GM18867 (cell line): ENCODE measurements around the gene EHMT1.

Experiments used
- ATAC-seq: cut with Tn5 transposase; IDR thresholded peaks from one replicate; pipeline ENCODE4 v1.9.1; 2021; ENCODE audit warnings: mild to moderate bottlenecking, moderate library complexity; ENCODE audit not compliant: unreplicated experiment

EHMT1 gene

DNA sequence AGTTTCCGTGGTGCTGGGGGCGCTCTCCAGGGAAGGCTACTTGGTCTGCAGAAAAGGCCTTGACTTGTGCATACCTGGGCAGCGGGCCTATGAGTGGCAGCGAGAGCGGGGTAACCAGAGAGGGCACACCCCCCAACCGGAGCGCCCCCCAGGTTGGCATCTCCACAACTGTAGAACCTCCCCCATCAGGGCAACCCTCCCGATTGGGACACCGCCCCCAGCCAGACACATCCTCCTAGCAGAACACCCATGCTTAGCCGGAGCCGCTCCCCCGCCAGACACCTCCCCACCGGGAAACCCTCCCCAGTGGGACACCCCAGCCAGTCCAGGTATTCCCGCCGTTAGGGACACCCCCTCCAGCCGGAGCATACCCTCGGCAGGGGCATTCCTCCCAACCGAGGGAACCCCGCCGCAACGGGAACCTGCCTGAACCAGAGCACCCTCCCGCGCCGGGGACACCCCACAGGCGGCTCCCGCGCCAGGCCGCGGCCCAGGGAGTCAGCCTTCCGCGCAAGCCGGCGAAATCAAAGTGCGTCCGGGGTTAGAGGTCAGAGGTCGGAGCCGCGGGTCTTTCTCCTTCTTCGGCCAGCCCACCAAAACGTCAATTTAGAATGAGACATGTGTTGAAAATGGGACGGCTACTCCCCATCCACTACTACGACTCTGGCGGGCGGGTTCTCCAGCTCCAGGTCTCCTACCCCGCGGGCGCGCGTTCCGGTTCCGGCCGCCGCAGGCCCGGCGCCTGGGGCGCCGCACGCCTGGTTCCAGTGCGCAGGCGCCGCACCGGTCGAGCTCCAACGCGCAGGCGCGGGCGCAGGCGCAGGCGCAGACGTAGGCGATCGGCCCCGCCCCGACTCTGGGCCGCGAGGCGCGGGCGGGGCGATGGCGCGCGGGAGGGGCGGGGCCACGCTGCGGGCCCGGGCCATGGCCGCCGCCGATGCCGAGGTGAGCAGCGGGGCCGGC is at the start of gene EHMT1:
Gene EHMT1 (plus strand): TSS at position 901 of the 963 bp plus-strand sequence. CDS start 24 bp downstream, at position 925.
- peak; percentile 74 for ATAC-seq

DNA sequence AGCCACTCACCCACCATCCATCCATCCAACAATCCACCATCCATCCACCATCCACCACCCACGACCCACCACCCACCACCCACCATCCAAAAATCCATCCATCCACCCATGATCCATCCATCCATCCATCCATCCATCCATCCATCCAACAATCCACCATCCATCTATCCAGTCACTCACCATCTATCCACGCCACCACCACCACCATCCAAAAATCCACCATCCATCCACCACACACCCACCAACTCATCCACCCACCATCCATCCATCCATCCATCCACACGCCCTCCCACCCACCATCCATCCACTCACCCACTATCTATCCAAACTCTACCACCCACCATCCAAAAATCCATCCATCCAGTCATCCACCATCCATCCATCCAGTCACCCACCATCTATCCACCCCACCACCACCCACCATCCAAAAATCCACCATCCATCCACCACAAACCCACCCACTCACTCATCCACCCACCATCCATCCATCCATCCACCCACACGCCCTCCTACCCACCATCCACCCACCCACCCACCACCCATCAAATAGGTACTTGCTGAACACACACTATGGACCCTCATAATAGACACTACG is 49.1 kb upstream of the EHMT1 start:
- ATAC-seq, result no peak

DNA sequence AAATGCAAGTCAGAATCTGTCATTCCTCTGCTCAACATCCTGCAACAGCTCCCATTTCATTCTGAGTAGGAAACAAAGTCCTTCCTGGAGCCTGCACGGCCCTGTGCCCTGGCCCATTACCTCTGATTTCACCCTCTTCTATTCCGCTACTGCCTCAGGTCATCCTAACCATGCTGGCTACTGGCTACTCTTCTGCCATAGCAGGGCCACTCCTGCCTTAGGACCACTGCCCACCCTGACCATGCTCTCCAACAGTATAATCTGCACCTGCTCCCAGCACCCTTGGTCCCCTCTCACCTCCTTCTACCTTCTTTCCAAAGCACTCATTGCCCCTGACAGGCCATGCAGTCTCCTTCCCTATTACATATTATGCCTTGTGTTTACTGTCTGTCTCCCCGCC is 48.2 kb upstream of the EHMT1 start:
- ATAC-seq, result no peak

DNA sequence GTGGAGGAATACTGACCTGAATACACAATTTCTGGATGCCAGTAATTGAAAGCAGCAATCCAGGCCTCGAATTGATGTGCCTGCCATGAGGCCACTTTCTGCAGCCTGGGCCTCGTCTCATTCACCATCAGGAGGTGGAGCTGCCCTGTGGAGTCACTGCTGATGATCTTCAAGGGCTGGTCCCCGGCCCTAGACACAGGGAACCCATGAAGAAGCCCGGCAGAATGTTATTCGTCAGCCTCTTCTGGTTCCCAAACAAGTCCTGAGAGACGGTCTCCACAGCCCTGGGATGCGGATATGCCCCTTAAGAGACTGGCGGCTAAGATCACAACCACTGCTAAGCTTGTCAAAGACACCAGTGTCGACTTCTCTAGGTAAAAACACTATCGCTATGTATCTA is 44.6 kb upstream of the EHMT1 start:
- ATAC-seq, result no peak

DNA sequence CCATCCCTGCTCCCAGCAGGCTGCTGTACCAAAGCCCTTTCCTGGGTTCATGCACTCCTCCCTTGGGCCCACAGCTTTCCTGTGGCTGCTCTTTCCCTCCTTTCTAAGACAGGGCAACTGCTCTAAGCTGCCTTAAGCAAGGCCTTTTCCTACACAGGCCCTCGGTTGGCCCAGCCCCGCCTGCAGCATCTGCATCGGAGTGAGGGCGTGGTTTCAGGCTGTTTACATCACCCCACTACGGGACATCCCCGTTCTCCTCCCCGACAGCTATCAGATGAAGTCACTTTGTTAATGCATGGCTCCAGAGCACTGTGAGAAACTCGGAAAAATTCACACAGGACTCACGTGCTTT is 43.5 kb upstream of the EHMT1 start:
- no peak for ATAC-seq

DNA sequence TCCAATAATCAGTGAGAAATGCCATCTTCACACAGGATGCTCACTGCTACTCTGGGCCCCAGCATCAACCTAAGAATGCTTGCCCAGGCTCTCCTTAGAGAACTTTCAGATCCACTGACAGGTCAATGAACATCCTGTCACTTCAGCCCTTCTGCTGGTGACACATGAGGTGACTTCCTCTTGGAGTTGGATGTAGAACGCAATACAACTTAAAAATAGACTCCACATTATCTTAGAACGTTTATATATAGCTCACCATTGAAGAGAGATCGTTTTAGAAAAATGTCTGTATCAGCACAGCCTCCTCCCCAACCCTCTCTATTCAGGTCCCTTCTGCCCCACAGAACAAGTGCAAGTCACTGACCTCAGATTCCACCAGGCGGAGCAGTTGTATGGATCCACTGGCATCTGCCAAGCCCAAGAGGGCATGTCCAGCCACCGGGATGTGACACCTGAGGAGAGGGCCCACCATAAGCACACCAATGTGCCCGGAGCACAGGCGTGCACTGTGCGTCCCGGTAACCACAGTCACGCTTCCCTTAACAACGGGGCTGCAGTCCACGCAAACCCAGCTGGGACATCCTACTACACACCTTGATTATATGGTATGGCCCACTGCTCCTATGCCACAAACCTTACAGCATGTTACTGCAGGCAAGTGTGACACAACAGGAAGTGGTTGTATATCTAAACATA is 42.9 kb upstream of the EHMT1 start:
- no peak for ATAC-seq

DNA sequence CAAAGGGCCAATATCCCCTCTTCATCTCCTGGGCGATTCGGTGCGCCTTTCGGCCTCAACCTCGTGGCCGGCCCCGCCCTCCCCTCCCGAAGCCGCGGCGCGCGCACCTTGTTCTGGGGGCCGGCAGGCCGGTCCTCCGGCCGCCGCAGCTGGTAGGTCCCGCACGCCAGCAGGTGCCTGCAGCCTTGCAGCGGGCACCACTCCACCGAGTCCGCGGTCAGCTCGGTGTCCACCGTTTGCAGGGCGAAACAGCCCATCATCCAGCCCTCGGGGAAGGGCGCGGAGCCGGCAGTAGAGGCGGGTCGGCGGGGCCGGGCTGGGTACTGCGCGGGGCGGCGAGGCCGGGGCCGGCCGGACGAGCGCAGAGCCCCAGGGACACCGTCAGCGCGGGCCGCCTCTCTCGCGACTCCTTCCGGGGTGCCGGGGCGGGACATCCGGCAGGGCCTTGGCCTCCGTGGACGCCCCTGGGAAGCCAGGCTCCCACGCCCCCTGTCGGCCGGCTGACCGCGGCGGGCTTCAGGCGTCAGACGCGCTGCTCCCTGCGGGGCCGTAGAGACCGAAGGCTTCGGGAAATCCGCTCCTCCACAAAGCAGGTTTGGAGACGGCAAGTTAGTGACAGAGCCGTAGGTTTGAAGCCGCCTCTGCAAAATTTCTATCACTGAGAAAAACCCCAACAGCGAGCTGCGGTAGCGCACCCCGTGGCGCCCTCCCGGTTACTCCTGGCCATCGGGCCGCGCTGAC is 40.1 kb upstream of the EHMT1 start, which contains the start of gene DPH7:
Gene DPH7 (minus strand): TSS at position 408 of the 741 bp plus-strand sequence. CDS start 148 bp downstream, at position 260.
- ATAC-seq, result peak; percentile 91

DNA sequence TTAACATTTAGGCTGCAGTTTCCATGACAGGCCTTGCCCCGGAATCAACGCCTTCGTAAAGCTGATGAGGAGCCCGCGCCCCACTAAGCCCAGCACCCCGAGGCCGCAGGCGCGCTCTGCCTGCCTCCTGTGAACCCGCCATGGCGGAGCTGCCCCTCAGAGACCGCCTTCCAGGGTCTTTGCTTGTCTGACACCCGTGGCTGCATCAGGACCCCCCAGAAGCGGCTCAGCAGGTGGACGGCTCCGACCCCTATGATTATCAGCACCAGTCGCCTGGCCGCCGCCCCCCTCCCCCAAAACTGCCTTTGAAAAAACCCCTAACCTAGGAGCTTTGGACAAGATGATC is 39.6 kb upstream of the EHMT1 start:
- no peak for ATAC-seq

DNA sequence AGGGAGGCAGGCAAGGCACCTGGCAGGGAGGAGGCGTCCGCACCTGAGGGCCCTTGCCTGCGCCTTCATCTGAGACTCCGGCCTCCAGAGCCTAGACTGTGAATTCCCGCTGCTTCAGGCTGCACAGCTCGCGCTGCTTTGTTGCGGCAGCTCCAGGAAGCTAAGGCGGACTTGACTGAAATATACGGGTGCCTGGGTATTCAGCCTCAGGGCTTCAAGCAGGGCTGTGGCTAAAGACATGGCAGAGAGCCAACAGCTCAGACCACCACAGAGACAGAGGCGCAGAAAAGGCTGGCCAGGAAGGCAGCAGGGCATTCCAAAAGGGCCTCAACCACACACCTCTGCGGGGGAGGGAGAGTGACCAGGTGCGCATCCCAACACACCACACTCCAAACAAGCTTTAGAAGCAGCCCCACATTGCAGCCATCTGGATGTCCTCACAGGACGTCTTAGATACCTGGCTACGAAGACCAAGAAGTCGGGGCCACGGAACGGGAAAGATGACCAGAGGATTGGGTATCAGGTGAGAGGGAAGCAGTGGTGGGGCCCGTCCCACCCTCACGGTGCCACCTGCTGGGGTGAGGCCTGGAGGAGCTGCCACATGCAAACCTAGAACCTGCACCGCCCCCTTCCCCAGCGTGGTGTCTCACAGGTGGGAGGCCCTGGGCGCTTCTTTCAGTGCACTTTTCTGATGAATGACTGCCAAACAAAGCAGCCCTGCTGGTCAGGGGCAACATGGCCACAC is 38.4 kb upstream of the EHMT1 start:
- no peak for ATAC-seq

DNA sequence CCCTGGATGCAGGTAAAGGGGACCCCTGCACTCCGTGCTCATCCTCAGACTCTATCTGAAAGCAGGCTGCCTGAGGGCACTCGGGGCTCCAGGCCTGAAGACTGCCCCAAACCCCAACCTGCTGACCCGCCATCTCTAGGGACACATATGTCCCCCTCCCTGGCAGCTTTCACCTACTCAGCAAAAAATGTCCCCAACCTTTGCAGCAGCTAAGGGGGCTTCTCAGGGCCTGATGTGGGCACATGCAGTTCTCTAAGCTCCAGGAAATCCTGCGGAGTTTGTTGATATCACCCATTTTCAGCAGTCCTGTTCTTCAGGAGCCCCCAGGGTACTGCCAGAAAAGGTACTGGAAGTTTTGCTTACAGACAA is 37.9 kb upstream of the EHMT1 start:
- no peak for ATAC-seq

DNA sequence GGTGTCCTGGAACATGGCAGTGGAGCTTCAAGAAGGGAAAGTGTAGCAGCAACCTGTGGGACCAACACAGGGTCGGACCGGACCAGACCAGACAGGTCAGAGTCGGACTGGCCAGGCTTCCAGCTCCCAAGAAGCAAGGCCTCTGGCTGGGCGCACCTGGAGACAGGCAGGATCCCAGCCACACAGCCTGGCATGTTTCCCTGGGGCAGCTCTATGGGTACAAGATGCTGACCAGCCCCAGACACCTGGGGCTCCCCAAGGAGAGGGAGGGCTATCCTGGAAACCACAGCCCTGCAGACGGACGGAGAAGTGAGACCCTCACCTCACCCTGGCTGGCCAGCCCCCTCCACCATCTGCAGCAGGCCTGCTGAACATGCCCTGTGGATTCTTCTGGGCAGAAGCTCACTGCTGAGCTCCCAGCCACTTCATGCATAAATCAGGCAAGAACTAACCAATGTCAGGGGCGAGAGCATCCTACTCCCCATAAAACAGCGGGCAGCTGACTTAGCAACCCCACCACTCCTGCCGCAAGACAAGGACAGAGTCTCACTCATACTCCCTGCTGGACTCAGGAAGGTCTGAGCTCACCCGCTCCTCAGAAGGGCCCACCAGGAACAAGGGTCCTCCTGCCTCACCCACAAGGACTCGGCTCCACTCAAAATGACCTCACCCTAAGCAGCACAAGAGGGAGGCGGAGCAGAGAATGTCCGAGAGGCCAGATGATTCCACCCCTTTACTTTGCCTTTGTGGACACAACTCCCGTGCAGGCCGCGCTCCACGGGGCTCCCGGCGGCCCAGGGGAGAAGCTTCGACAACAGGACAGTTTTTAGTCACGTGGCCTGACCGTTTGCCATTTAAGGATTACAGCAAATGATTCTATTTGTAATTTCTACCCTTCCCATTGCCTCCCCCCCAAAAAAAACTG is 37.2 kb upstream of the EHMT1 start:
- ATAC-seq, result no peak

DNA sequence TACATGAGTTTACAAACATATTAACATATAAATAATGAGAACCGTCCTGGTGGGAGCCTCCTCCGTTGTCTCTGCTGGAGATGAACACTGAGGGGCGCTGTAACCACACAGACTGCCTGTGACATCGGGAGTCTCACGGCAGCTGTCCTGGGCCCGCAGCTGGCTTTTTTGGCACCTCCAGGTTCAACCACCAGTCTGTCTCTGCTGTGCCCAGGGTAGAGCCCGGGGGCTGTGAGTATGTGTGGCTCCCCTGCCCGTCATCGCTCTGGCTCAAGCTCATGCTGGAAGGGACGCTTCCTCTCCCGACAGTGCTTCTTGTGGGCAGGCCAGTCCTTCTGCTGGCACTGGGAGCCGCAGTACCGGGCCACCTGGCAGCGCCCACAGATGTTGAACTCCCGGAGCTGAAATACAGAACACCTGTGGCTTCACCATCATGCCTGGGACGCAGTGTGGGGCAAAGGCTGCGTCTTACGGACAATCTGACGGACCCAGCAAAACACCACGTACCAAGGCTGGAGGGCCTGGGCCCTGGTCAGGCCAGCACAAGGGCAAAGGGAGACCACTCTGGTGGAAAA is 36.4 kb upstream of the EHMT1 start:
- ATAC-seq, result no peak

DNA sequence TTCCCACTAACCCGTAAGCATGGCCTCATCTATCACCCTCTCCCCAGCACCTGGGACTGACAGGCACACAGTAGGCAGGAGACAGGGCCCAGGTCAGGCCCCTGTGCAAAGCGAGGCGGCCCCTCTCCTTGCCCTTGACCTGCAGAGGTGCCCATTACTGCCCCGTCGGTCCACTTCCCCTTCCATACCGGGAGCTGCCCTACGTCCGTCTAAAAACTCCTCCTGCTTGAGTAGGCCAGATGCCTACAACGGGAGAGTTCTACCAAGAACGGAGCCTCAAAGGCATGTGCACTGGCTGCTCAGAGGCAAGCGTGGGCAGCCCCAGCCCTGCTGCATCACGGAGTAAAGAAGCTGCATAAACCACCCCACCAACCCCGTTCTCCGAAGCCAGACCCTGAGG is 35.5 kb upstream of the EHMT1 start:
- ATAC-seq, result no peak

DNA sequence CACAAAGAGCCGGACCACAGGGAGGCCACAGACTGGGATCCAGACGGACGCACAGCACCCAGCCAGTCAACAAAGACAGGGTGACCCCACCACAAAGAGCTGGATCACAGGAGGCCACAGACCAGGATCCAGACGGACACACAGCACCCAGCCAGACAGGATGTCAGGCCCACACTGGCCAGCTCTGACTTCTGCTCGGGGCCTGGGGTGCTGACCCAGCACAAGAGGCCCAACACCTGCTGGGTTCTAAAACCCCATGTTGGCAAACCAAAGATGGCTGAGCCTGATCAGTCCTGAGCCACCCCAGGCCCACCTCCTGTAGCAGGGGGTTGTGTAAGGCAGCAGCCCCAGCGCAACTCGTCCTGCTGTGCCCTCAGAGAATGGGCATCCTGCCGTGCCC is 34.8 kb upstream of the EHMT1 start:
- ATAC-seq, result no peak

DNA sequence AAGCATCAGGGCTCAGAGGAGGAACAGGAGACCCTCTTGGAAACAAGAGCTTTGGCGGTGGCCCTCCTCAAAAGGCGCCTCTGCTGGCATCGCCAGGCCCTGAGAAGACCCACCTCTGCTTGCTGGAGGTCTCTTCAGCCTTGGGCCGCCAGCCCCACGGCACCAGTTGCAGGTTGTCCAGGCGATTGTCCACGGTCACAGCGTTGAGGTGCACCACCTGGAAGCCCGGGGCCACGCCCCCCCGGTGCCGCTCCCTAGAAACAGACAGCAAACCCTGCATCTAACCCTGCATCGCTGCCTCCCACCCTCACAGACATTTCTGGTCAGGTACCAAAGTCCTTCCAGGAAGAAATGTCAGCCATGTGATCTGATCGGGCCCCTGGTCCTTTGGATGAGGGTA is 32.0 kb upstream of the EHMT1 start:
- no peak for ATAC-seq

DNA sequence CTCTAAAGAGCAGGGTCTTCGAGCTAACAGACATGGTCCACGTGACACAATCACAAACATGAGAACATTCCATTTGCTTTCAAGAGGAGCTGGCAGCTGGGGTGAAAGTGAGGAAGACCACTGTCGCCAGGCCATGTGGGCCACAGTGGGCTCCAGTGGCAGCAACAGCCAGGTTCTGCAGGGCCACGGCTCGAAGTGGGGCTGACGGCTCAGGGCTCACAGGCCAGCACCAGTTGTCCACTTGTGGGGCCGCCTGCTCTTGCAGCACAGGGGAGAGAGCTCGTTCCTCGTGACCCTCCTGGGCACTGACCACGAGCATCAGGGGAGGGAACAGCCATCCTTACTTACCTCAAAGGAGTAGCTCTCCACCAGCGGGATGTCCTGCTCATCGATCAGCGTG is 30.5 kb upstream of the EHMT1 start:
- no peak for ATAC-seq

DNA sequence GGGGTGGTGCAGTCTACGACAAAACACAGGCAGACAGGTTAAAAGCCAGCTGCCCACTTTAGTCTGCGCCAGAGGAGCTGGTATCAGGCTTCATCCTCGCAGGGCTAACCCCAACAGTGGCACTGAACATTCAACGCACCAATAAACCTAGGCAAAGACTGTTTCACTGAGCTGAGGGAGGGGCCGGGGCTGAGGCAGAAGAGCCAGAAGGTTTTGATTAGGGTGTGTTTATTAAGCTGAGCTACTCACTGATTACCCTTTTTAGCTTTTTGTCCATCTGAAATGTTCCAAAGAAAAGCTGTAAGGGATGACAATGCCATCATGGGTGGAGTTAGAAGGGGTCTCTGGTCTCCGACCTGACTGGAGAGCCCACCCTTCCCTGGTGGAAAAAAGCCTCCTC is 29.9 kb upstream of the EHMT1 start:
- no peak for ATAC-seq

DNA sequence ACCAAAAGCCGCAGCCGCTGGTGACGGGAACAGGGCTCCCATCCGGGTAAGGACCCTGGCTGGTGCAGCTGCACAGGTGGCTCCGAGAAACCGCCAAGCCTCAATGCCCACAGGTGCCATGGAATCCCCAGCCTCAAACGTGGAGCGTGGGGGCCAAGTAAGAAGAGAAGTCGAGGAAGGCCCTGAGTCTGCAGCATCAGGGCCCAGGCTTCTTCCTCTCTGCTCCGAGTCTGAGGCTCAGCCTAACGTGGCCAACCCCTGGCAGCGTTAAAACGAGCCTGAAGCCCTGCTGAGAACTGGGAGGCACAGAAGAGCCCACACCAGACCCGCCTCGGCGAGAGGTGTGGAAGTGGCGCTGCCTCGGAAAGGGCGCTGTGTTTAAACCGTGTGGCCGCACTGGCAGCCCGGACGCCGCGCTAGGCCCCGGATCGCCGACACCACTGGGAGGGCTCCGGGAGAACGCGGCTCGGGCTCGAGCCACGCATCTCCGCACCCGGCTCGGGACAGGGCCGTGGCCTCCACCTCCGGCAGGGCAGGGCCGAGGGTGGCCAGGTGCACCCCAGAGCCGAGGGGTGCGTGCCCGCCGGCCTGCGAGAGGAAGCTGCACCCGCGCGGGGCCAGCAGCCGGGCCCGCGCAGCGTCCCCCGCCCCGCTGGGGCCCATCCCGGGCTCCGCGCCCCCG is 29.2 kb upstream of the EHMT1 start:
- ATAC-seq, result peak; percentile 24

DNA sequence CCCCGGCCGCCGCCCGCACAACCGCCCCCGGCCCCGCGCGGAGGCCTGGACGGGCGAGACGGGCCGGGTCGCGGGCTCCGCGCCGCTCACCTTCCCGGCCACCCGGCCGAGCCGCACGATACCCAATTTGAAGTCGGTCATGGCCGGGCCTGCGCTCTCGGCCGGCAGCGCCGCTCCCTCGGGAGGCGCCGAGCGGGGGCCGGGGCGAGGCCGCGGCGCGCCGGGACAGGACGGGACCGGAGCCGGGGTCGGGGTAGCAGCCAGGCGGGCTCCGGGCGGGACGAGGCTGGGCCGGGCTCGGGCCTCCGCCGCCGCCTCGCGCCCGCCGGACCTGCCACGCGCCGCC is 28.7 kb upstream of the EHMT1 start:
- ATAC-seq, result no peak
